Tibial nerve (tissue), 3 donors: ENCODE results near the gene PLEK.

Experiments
- CTCF ChIP-seq, 5 experiments: fragments of 200-600 bp in 3 of 5; fragments of 450-650 bp in 2 of 5; sonication (generic) in 3 of 5; IDR thresholded peaks; one replicate each; pipeline ENCODE4 v1.5.1; 2016 to 2019; ENCODE audit warnings: antibody characterized with exemption in 5 of 5, mild to moderate bottlenecking in 3 of 5, moderate library complexity in 2 of 5
- POLR2A ChIP-seq, 2 donors: fragments of 450-650 bp; IDR thresholded peaks; one replicate each; pipeline ENCODE4 v1.6.1; 2017; ENCODE audit warnings: antibody characterized with exemption in 2 of 2, mild to moderate bottlenecking in 2 of 2, moderate library complexity in 2 of 2

- TF ChIP-seq POLR2A (IDR thresholded peaks at IDR 0.05) (no peak), CTCF (IDR thresholded peaks at IDR 0.05) (no peak)
Measured at GRCh38 chr2:68391099-68391498, 26.0 kb downstream of the PLEK start.
